ENCODE measurements around the gene C10orf67. TPM values are rescaled to one million over a fixed set of nuclear protein-coding genes. Genes with fewer than 3 reads are reported as not detected.

C10orf67 gene
- total and polyA plus RNA-seq, 2 of the 8 experiments (the other 6 are each of a cell fraction or from before 2014, with no cell fraction given), result 0.05 to 0.11 TPM

GRCh38 chr10:23192712-23193434 is 151.7 kb downstream of the C10orf67 start:
- Histone ChIP-seq H3K14ac (ENCODE audit: insufficient read length) (no peak overlapping the region), H2BK15ac (ENCODE audit: low read length) (no peak overlapping the region), H3K4ac (replicated peaks; ENCODE audit: insufficient read length, low read depth, low read length) (no peak overlapping the region), H3K4me1 (replicated peaks in 1 of 4; ENCODE audit: control insufficient read depth in 3 of 4, insufficient read depth in 4 of 4, low read length in 3 of 4) (peaks cover 6 to 18% (median 10%) of the 10 kb centered on the region in 4 experiments), H4K5ac (ENCODE audit: insufficient read length, low read depth, low read length) (no peak overlapping the region), H3K9ac (replicated peaks in 1 of 4; ENCODE audit: extremely low read depth in 1 of 4, low read depth in 3 of 4, low read length in 3 of 4) (no peak overlapping the region), H3K79me1 (ENCODE audit: low read depth, low read length) (no peaks in the 10 kb centered on the region), H3K23ac (ENCODE audit: insufficient read length) (no peak overlapping the region), H4K8ac (ENCODE audit: extremely low read depth, insufficient read depth, low read length) (peak overlapping the region; percentile 82), H2AFZ (ENCODE audit: low read length) (peak overlapping the region; percentile 65; the same call in 1 of the 2 replicates), H4K20me1 (replicated peaks in 1 of 2; ENCODE audit: control insufficient read depth in 1 of 2, insufficient read depth in 2 of 2, low read length in 2 of 2) (peaks cover 20 to 33% of the 10 kb centered on the region in 2 experiments), H3K4me2 (ENCODE audit: insufficient read depth in 1 of 2, low read depth in 2 of 2, low read length in 2 of 2) (peak overlapping the region; percentile 65 to 76), H2BK5ac (ENCODE audit: low read depth, low read length) (no peak overlapping the region), H3K79me2 (ENCODE audit: control insufficient read depth in 1 of 2, insufficient read depth in 2 of 2, low read length in 2 of 2) (no peaks in the 10 kb centered on the region), H3K18ac (ENCODE audit: extremely low read depth, low read length) (no peak overlapping the region), H3K56ac (replicated peaks; ENCODE audit: insufficient read length, low read depth, low read length) (no peak overlapping the region), H3K23me2 (ENCODE audit: low read depth, low read length) (peaks cover 5% of the 10 kb centered on the region; the same call in 1 of the 2 replicates), H4K91ac (replicated peaks; ENCODE audit: insufficient read length, low read length) (no peak overlapping the region), H2BK120ac (replicated peaks; ENCODE audit: low read depth, low read length) (no peak overlapping the region), H2BK12ac (ENCODE audit: low read depth, low read length) (no peak overlapping the region), H3K9me3 (ENCODE audit: insufficient read depth in 2 of 2, low read depth in 1 of 2, low read length in 1 of 2) (no peaks in the 10 kb centered on the region), H3K27me3 (replicated peaks in 1 of 4; ENCODE audit: control insufficient read depth in 3 of 4, extremely low read depth in 1 of 4, insufficient read depth in 3 of 4, low read length in 3 of 4) (peaks cover 97 to 100% (median 99%) of the 10 kb centered on the region in 4 experiments), H2BK20ac (ENCODE audit: low read length) (no peak overlapping the region), H3K4me3 (ENCODE audit: extremely low read depth in 1 of 4, insufficient read depth in 2 of 4, low read depth in 3 of 4, low read length in 4 of 4) (peak overlapping the region; percentile 17 to 54 (median 25); a peak in 6 of 8 replicates), H2AK5ac (ENCODE audit: low read depth, low read length) (no peak overlapping the region), H3K36me3 (ENCODE audit: control insufficient read depth in 2 of 4, insufficient read depth in 4 of 4, low read length in 3 of 4) (peaks cover 0 to 13% (median 0%) of the 10 kb centered on the region in 4 experiments; a peak in 1 of 8 replicates), H3K27ac (ENCODE audit: low read depth, low read length) (no peak overlapping the region)
- ChIA-PET CTCF (ENCODE audit: partially characterized antibody) (interaction anchor here (0.5 to 1.9 kb wide), 6 partner anchors 15 to 124 kb away, joined by 3 to 9 read pairs (median 5); no protein-coding TSS in a partner anchor), POLR2A (ENCODE audit: partially characterized antibody) (interaction anchor here (1.2 kb wide), 1 partner anchor 20 kb away, joined by 3 read pairs; no protein-coding TSS in a partner anchor)
- FAIRE-seq (no peak), DNase-seq (ENCODE audit: low read depth in 1 of 2, low spot score in 2 of 2) (peak in 1 of 2 experiments; percentile 74)
- WGBS, 2 experiments (ENCODE audit: extremely low coverage in 1 of 2, insufficient coverage in 1 of 2, insufficient read length in 1 of 2, insufficient replicate concordance in 2 of 2, low coverage in 1 of 2, low lambda C conversion rate in 2 of 2, missing lambda C conversion rate in 1 of 2), result 1% methylated on average over 56 of the region's 100 CpGs; no CpG with 5 or more reads in 1 of the 2 experiments
- no peak for TF ChIP-seq TAF7 (optimal IDR thresholded peaks at IDR 0.05; ENCODE audit: borderline replicate concordance, low read depth, low read length)
- TF ChIP-seq SUZ12 (IDR thresholded peaks at IDR 0.05; ENCODE audit: low read length), result peak; percentile 90; the same call in 1 of the 2 replicates
- TF ChIP-seq MAX (IDR thresholded peaks at IDR 0.05), result peak; percentile 89
- TF ChIP-seq SP4 (IDR thresholded peaks at IDR 0.05; ENCODE audit: low read length), result no peak
- TF ChIP-seq SP1 (IDR thresholded peaks at IDR 0.05; ENCODE audit: low read depth, low read length), result no peak
- no peak for TF ChIP-seq KDM5A (IDR thresholded peaks at IDR 0.05; ENCODE audit: low read length)
- TF ChIP-seq KDM4A (IDR thresholded peaks at IDR 0.05; ENCODE audit: low read depth, low read length, severe bottlenecking), result peak; percentile 26
- TF ChIP-seq CTBP2 (IDR thresholded peaks at IDR 0.05; ENCODE audit: borderline replicate concordance, insufficient read depth, insufficient read length, low read length), result peak; percentile 70
- peak; percentile 13 to 27 (median 18); a peak in 3 of 4 replicates for TF ChIP-seq CTCF (IDR thresholded peaks at IDR 0.05; ENCODE audit: control extremely low read depth in 1 of 3, insufficient read depth in 1 of 3, low read depth in 1 of 3, low read length in 3 of 3)

Measured in H1 (cell line).